Measurements from ENCODE around the gene RPP21. TPM values are rescaled to one million over a fixed set of nuclear protein-coding genes. Genes with fewer than 3 reads are reported as not detected.

RPP21 gene
- 38.9 and 42.7 TPM in 2 replicates for total RNA-seq (2014; rRNA removed; shearing (Covaris generic))
- polyA plus RNA-seq (2015; cell fraction: cytosol; rRNA removed), result 53.2 and 96.1 TPM in 2 replicates
- polyA plus RNA-seq (2015; cell fraction: nucleus; rRNA removed), result 32.1 and 89.1 TPM in 2 replicates

DNA sequence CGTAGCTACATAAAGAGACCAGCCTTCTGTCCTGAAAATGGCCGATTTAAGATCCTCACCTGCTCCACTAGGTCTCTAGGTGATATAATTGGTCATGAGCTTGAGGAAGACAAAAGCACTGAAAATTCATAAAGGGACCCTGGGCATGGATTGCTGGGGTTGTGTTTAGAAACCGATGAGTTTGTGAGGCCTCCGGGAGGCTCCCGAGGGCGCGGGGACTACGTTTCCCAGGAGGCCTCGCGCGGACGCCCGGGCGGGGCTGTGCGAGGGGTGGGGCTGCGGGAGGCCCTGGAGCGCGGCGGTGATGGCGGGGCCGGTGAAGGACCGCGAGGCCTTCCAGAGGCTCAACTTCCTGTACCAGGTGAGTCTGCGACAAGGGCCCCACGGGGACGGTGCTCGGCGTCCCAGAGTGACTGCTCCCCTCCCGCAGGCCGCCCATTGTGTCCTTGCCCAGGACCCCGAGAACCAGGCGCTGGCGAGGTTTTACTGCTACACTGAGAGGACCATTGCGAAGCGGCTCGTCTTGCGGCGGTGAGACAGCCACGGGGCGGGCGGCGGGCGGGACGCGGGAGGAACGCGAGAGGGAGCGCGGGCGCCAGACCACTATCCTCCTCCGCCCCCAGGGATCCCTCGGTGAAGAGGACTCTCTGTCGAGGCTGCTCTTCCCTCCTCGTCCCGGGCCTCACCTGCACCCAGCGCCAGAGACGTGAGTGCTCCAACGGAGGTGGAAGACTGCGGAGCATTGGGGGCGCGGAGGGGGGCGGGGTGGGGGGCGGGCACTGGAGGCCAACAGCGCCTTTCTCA is at the start of gene RPP21:
Gene RPP21 (plus strand): TSS at position 289 of the 804 bp plus-strand sequence. CDS start 16 bp downstream, at position 305.
- DNase-seq (ENCODE audit: low read depth, low spot score), result peak; percentile 73

DNA sequence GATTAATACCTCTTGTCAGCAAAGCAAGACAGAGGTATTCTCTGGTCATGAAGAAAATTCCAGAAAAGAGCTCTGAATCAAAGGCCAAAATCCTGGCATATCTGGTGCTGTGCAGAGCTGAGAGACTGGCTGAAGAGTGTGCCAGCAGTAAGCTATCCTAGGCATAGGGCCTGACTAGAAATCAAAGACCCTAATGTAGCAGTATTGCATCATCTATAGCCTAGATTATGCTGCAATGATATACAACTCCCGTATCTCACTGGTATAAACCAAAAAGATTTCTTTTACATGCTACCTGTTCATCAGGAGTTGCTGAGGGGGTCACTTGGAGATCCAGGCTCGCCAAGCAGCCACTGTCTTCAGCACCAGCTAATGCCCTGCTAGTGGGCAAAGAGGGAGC is 49.1 kb upstream of the RPP21 start:
- in situ Hi-C loops (cut with HindIII; ENCODE audit: low pct_unique_long_range_greater_than_20kb, low sequenced_read_pairs), result no loop called here
- no peak for DNase-seq (ENCODE audit: low read depth, low spot score)

More for the DNA sequence above, at the start of gene RPP21:
- in situ Hi-C loops (cut with HindIII; ENCODE audit: low pct_unique_long_range_greater_than_20kb, low sequenced_read_pairs), result loop anchor here (25.0 kb wide), 1 partner anchor 108 kb away; no protein-coding TSS in a partner anchor

- DNase-seq (ENCODE audit: low read depth, low spot score), result no peak
Measured at GRCh38 chr6:30304002-30304401, 41.0 kb upstream of the RPP21 start.

DNA sequence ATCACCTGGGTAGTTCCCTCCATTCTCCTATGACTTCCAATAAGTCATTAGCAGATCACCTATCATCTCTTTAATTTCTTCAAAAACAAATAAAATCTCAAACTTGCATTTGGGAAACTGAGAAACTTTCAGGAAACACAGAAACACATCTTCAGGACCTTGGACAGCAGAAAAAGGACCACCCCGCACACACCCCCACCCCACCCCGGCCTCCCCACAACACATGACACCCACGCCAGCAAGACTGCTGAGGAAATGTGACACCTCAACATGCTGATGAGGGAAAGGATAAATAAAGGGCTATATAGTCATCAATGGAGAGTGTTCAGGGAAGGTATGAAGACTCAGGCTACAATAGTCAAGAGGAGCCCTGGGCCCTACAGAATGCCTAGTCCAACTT is 33.9 kb upstream of the RPP21 start:
- DNase-seq (ENCODE audit: low read depth, low spot score), result no peak
- in situ Hi-C loops (cut with HindIII; ENCODE audit: low pct_unique_long_range_greater_than_20kb, low sequenced_read_pairs), result no loop called here

More at GRCh38 chr6:30304002-30304401, 41.0 kb upstream of the RPP21 start:
- in situ Hi-C loops (cut with HindIII; ENCODE audit: low pct_unique_long_range_greater_than_20kb, low sequenced_read_pairs), result no loop called here

DNA sequence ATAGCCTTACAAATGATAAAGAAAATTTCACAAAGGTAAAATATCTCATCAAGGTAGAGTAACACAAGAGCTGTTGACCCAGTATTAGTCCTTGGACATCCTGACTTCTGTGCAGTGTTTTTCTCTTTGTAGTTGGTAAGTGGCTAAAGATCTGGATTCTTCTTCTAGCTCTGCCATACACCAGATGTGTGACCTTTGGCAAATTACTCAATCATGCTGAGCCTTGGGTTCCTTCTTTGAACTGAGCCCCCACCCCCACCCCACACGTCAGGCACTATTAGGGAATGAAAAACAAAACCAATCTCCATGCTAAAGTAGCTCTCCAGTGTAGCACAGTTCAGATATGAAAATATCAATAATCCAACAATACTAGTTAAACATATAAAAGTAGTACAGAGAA is 33.3 kb upstream of the RPP21 start:
- in situ Hi-C loops (cut with HindIII; ENCODE audit: low pct_unique_long_range_greater_than_20kb, low sequenced_read_pairs), result no loop called here
- DNase-seq (ENCODE audit: low read depth, low spot score), result no peak

GRCh38 chr6:30312266-30312665 is 32.7 kb upstream of the RPP21 start:
- in situ Hi-C loops (cut with HindIII; ENCODE audit: low pct_unique_long_range_greater_than_20kb, low sequenced_read_pairs), result no loop called here
- no peak for DNase-seq (ENCODE audit: low read depth, low spot score)

GRCh38 chr6:30312676-30313321 is 32.2 kb upstream of the RPP21 start:
- in situ Hi-C loops (cut with HindIII; ENCODE audit: low pct_unique_long_range_greater_than_20kb, low sequenced_read_pairs), result no loop called here
- DNase-seq (ENCODE audit: low read depth, low spot score), result no peak

DNA sequence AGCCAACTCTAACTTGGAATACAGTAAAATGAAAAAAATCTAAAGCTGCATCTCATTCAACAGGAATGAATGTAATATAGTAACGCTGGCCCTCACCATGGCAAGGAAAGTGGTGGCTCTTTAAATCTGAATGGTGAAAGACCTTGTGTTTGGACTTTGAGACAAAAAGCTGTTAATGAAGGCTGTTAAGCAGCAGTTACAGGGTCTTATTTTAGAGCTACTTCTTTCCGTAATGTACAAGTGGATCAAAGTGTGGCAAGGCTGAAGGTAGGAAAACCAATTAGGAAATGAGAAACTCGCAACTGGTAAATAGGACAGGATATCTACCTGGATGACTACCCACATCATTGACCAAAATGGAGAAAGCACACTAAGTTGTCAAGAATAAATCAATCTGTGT is 29.8 kb upstream of the RPP21 start:
- in situ Hi-C loops (cut with HindIII; ENCODE audit: low pct_unique_long_range_greater_than_20kb, low sequenced_read_pairs), result no loop called here

GRCh38 chr6:30317913-30318589 is 26.9 kb upstream of the RPP21 start:
- in situ Hi-C loops (cut with HindIII; ENCODE audit: low pct_unique_long_range_greater_than_20kb, low sequenced_read_pairs), result no loop called here
- DNase-seq (ENCODE audit: low read depth, low spot score), result no peak

More for the DNA sequence above, 29.8 kb upstream of the RPP21 start:
- DNase-seq (ENCODE audit: low read depth, low spot score), result no peak

GRCh38 chr6:30319146-30319835 is 25.7 kb upstream of the RPP21 start:
- DNase-seq (ENCODE audit: low read depth, low spot score), result no peak
- in situ Hi-C loops (cut with HindIII; ENCODE audit: low pct_unique_long_range_greater_than_20kb, low sequenced_read_pairs), result no loop called here

DNA sequence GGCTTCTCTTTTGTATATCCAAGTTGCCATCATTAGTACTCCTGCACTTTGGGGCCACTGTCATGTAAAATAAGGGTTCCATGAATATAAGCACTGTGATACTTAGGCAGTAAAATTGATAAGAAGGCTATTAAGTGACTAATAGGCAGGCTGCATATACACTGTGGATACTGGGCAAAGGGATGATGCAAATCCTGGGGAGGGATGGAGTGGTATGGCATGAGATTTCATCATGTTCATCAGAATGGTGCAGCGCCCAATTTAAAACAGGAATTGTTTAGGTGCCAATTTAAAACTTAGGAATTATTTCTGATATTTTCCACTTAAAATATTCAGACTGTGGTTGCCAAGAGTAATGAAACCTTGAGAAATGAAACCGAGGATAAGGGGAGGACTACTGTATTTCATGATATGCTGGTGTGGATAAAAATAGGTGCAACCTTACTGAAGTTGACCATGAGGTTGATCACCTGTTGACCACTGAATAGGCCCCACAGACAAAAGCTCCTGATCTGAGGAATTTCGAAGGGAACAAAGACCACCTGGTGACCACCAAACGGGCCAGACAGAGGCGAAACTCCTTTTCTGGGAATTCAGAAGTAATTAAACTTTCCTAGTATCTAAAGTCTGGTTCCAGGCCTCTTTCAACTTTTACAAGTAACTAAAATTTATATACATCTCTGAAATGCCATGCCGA is 23.1 kb upstream of the RPP21 start:
- in situ Hi-C loops (cut with HindIII; ENCODE audit: low pct_unique_long_range_greater_than_20kb, low sequenced_read_pairs), result no loop called here
- DNase-seq (ENCODE audit: low read depth, low spot score), result no peak

GRCh38 chr6:30322527-30323501 is 22.1 kb upstream of the RPP21 start:
- in situ Hi-C loops (cut with HindIII; ENCODE audit: low pct_unique_long_range_greater_than_20kb, low sequenced_read_pairs), result no loop called here

GRCh38 chr6:30323806-30324205 is 21.1 kb upstream of the RPP21 start:
- in situ Hi-C loops (cut with HindIII; ENCODE audit: low pct_unique_long_range_greater_than_20kb, low sequenced_read_pairs), result no loop called here

More at GRCh38 chr6:30322527-30323501, 22.1 kb upstream of the RPP21 start:
- DNase-seq (ENCODE audit: low read depth, low spot score), result no peak

GRCh38 chr6:30325150-30325872 is 19.6 kb upstream of the RPP21 start:
- in situ Hi-C loops (cut with HindIII; ENCODE audit: low pct_unique_long_range_greater_than_20kb, low sequenced_read_pairs), result loop anchor here (25.0 kb wide), 1 partner anchor 88 kb away; no protein-coding TSS in a partner anchor
- DNase-seq (ENCODE audit: low read depth, low spot score), result peak; percentile 65

More at GRCh38 chr6:30323806-30324205, 21.1 kb upstream of the RPP21 start:
- no peak for DNase-seq (ENCODE audit: low read depth, low spot score)

DNA sequence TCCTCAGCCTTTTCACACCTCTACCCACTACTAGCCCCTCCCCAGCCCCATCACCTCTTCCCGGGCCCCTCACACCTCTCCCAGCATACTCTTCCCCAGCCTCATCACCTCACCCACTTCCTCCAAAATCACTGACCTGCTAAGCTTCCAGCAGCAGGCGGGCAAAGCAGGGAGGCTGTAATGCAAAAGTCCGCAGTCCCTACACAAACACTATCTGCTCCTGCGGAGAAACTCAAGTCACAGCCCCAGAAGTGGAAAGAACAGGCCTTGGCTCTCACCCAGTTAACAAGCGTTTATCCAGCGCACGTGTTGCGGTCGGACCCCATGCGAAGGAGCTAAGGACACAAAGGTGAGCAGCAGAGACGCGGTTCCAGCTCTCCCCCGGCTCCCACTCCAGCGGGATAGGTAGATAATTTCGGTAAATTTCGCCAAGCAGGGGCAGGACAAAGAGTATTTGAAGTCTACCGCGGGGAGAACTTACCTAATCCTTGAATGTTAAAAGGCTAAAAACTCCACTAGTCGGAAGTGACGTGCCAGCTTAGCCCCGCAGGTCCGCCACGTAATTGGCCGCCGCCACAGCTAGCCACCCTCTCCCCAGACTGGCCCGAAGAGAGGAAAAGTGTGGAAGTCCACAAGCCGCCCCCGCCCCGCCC is 19.0 kb upstream of the RPP21 start:
- in situ Hi-C loops (cut with HindIII; ENCODE audit: low pct_unique_long_range_greater_than_20kb, low sequenced_read_pairs), result loop anchor here (25.0 kb wide), 1 partner anchor 89 kb away; no protein-coding TSS in a partner anchor
- peak; percentile 69 for DNase-seq (ENCODE audit: low read depth, low spot score)
